Neural progenitor cell (in vitro differentiated cells): ENCODE data around the gene ZIC4. TPM values are rescaled to one million over a fixed set of nuclear protein-coding genes. Genes with fewer than 3 reads are reported as not detected.

Experiments
- DNase-seq: peaks from one replicate; pipeline ENCODE4 v3.0.0-alpha.2; 2016; ENCODE audit warnings: low spot score
- H2AFZ ChIP-seq: fragments of 200-600 bp; sonication (generic); replicated peaks from 2 replicates; pipeline ENCODE4 v1.6.1; 2016; ENCODE audit warnings: antibody characterized with exemption
- H3F3A ChIP-seq: fragments of 200-600 bp; sonication (generic); 2 replicates; pipeline ENCODE4 v1.6.1; 2016; ENCODE audit warnings: antibody characterized with exemption, low read depth
- H3K27ac ChIP-seq: fragments of 200-600 bp; sonication (generic); 2 replicates; pipeline ENCODE4 v1.5.1; 2016; ENCODE audit warnings: mild to moderate bottlenecking
- H3K27me3 ChIP-seq: fragments of 200-600 bp; sonication (generic); 2 replicates; pipeline ENCODE4 v1.6.1; 2016; ENCODE audit warnings: mild to moderate bottlenecking, moderate library complexity
- H3K36me3 ChIP-seq: fragments of 200-600 bp; sonication (generic); 2 replicates; pipeline ENCODE4 v1.5.1; 2016
- H3K4me1 ChIP-seq: fragments of 200-600 bp; sonication (generic); 2 replicates; pipeline ENCODE4 v1.6.1; 2016; ENCODE audit warnings: mixed run types
- H3K4me2 ChIP-seq: fragments of 200-600 bp; sonication (generic); 2 replicates; pipeline ENCODE4 v1.6.1; 2016
- H3K4me3 ChIP-seq: fragments of 200-600 bp; sonication (generic); 2 replicates; pipeline ENCODE4 v1.5.1; 2016
- H3K79me2 ChIP-seq: fragments of 200-600 bp; sonication (generic); 2 replicates; pipeline ENCODE4 v1.6.1; 2016; ENCODE audit warnings: low read depth
- H3K9ac ChIP-seq: fragments of 200-600 bp; sonication (generic); 2 replicates; pipeline ENCODE4 v1.6.1; 2016
- H3K9me3 ChIP-seq: fragments of 200-600 bp; sonication (generic); 2 replicates; pipeline ENCODE4 v1.5.1; 2016; ENCODE audit warnings: low read depth
- H4K20me1 ChIP-seq: fragments of 200-600 bp; sonication (generic); 2 replicates; pipeline ENCODE4 v1.6.1; 2016; ENCODE audit warnings: low read depth
- H3K27ac Mint-ChIP-seq: 3 replicates; pipeline ENCODE4 v1.8.0; 2021; ENCODE audit warnings: mixed read lengths
- H3K27me3 Mint-ChIP-seq: 2 replicates; pipeline ENCODE4 v1.8.0; 2022; ENCODE audit warnings: low read depth, mild to moderate bottlenecking, inconsistent platforms, moderate library complexity, mixed read lengths; ENCODE audit not compliant: insufficient read depth
- H3K36me3 Mint-ChIP-seq: 3 replicates; pipeline ENCODE4 v1.8.0; 2021; ENCODE audit warnings: mixed read lengths
- H3K4me1 Mint-ChIP-seq: 3 replicates; pipeline ENCODE4 v1.8.0; 2021; ENCODE audit warnings: mixed read lengths
- H3K4me3 Mint-ChIP-seq: 3 replicates; pipeline ENCODE4 v1.8.0; 2021; ENCODE audit warnings: mild to moderate bottlenecking, moderate library complexity, mixed read lengths
- H3K9me3 Mint-ChIP-seq: 3 replicates; pipeline ENCODE4 v1.8.0; 2020; ENCODE audit warnings: mixed read lengths
- CTCF ChIP-seq: fragments of 200-600 bp; sonication (generic); IDR thresholded peaks from 2 replicates; pipeline ENCODE4 v1.5.1; 2017; ENCODE audit warnings: antibody characterized with exemption, mild to moderate bottlenecking
- EZH2 ChIP-seq: fragments of 200-600 bp; sonication (generic); IDR thresholded peaks from 2 replicates; pipeline ENCODE4 v1.6.1; 2017; ENCODE audit warnings: antibody characterized with exemption, mild to moderate bottlenecking, moderate library complexity
- EZH2phosphoT487 ChIP-seq: fragments of 200-600 bp; sonication (generic); IDR thresholded peaks from 2 replicates; pipeline ENCODE4 v1.6.1; 2017; ENCODE audit warnings: antibody characterized with exemption
- total RNA-seq: library from RNA; depleted of rRNA; stranded (reverse); fragments of >200 nt; gene quantifications from 2 replicates; pipeline ENCODE4 v1.2.3, GENCODE V29; 2015; ENCODE audit warnings: low replicate concordance

Gene ZIC4
- total RNA-seq, 1 donor from 2014 or later, result 0.64 TPM

GRCh38 chr3:147336543-147337278, 69.6 kb downstream of the ZIC4 start:
- Mint-ChIP-seq H3K9me3 (no peaks in the 10 kb centered on the region), H3K4me3 (no peak overlapping the region), H3K27ac (no peak overlapping the region), H3K36me3 (peaks cover 5% of the 10 kb centered on the region), H3K27me3 (no peaks in the 10 kb centered on the region), H3K4me1 (peaks cover 22% of the 10 kb centered on the region)
- peaks cover 20% of the 10 kb centered on the region for H3K4me1 ChIP-seq
- H3K9ac ChIP-seq, result no peak overlapping the region
- no peaks in the 10 kb centered on the region for H3K79me2 ChIP-seq
- no peak overlapping the region for H3K4me2 ChIP-seq
- H3F3A ChIP-seq, result peaks cover 11% of the 10 kb centered on the region
- no peak overlapping the region for H3K4me3 ChIP-seq
- H3K27ac ChIP-seq, result no peak overlapping the region
- no peaks in the 10 kb centered on the region for H3K27me3 ChIP-seq
- H4K20me1 ChIP-seq, result no peaks in the 10 kb centered on the region
- H3K36me3 ChIP-seq, result no peaks in the 10 kb centered on the region
- peak overlapping the region; percentile 47 for H2AFZ ChIP-seq
- no peak for DNase-seq
- no peak for TF ChIP-seq EZH2phosphoT487
- no peak for TF ChIP-seq EZH2
- TF ChIP-seq CTCF, result no peak
- no peaks in the 10 kb centered on the region for H3K9me3 ChIP-seq

Other genes starting within 250 kb of the ZIC4 start
- 0.56 and 0.84 TPM in 2 replicates for gene ZIC1, start 2.8 kb upstream of the ZIC4 start, total RNA-seq